WTC11 (cell line): ENCODE results near the gene FOXK1. TPM values are rescaled to one million over a fixed set of nuclear protein-coding genes. Genes with fewer than 3 reads are reported as not detected.
A peak's percentile ranks its signal among the peaks of the same experiment; 100 is the strongest.

Source experiments
- ATAC-seq: fragments of 200-7000 bp; cut with Tn5 transposase; 2 replicates; pipeline ENCODE4 v1.10.0; 2021; ENCODE audit warnings: mild to moderate bottlenecking, moderate library complexity
- CTCF ChIA-PET: fragments of 300-600 bp; sonication (Branson Sonifier 250); formaldehyde crosslinking; loops from one replicate; lab custom pipeline; 2021; ENCODE audit warnings: antibody characterized with exemption; lab: Charles Lee
- POLR2A ChIA-PET: fragments of 350-600 bp; sonication (Branson Sonifier 250); formaldehyde crosslinking; loops from one replicate; lab custom pipeline; 2021; ENCODE audit warnings: antibody characterized with exemption; lab: Charles Lee
- DNase-seq: peaks from one replicate; pipeline ENCODE4 v3.0.0; 2021; ENCODE audit warnings: low spot score
- H3K27ac Mint-ChIP-seq: 2 replicates; pipeline ENCODE4 v1.8.0; 2021; ENCODE audit warnings: mixed read lengths
- H3K27me3 Mint-ChIP-seq: 2 replicates; pipeline ENCODE4 v1.8.0; 2021; ENCODE audit warnings: low read depth, mild to moderate bottlenecking, moderate library complexity, mixed read lengths
- H3K36me3 Mint-ChIP-seq: 2 replicates; pipeline ENCODE4 v1.8.0; 2021; ENCODE audit warnings: mixed read lengths
- H3K4me1 Mint-ChIP-seq: 2 replicates; pipeline ENCODE4 v1.8.0; 2022; ENCODE audit warnings: mixed read lengths
- H3K4me3 Mint-ChIP-seq: 2 replicates; pipeline ENCODE4 v1.8.0; 2021; ENCODE audit warnings: mild to moderate bottlenecking, moderate library complexity, mixed read lengths
- H3K9me3 Mint-ChIP-seq: 2 replicates; pipeline ENCODE4 v1.8.0; 2021; ENCODE audit warnings: mixed read lengths
- ARID4B ChIP-seq: sonication (generic); formaldehyde crosslinking; IDR thresholded peaks from 2 replicates; pipeline ENCODE4 v1.8.0; 2023; ENCODE audit warnings: missing genetic modification reagents, mild to moderate bottlenecking, borderline replicate concordance
- FOXJ3 ChIP-seq: sonication (generic); formaldehyde crosslinking; IDR thresholded peaks from 2 replicates; pipeline ENCODE4 v1.9.0; 2021; ENCODE audit warnings: missing genetic modification reagents, mild to moderate bottlenecking, borderline replicate concordance
- FOXK1 ChIP-seq: sonication (generic); formaldehyde crosslinking; IDR thresholded peaks from 2 replicates; pipeline ENCODE4 v1.8.0; 2022; ENCODE audit warnings: mild to moderate bottlenecking, moderate library complexity, missing genetic modification reagents
- FOXP1 ChIP-seq: sonication (generic); formaldehyde crosslinking; IDR thresholded peaks from 2 replicates; pipeline ENCODE4 v1.8.0; 2022; ENCODE audit warnings: missing genetic modification reagents, mild to moderate bottlenecking, moderate library complexity, borderline replicate concordance
- IRF2 ChIP-seq: sonication (generic); formaldehyde crosslinking; IDR thresholded peaks from 2 replicates; pipeline ENCODE4 v1.8.0; 2022; ENCODE audit warnings: low read depth, missing genetic modification reagents, borderline replicate concordance
- JAZF1 ChIP-seq: fragments of 250-450 bp; sonication (Bioruptor Pico); IDR thresholded peaks from 2 replicates; pipeline ENCODE4 v1.9.0; 2021; ENCODE audit warnings: moderate library complexity, mild to moderate bottlenecking, inconsistent platforms
- KAT7 ChIP-seq: sonication (generic); formaldehyde crosslinking; IDR thresholded peaks from 2 replicates; pipeline ENCODE4 v1.8.1; 2023; ENCODE audit warnings: missing genetic modification reagents, mild to moderate bottlenecking, borderline replicate concordance
- MXD4 ChIP-seq: fragments of 250-450 bp; sonication (Bioruptor Pico); IDR thresholded peaks from 2 replicates; pipeline ENCODE4 v1.8.0; 2021; ENCODE audit warnings: mild to moderate bottlenecking, moderate library complexity, borderline replicate concordance
- NFE2L1 ChIP-seq: sonication (generic); formaldehyde crosslinking; IDR thresholded peaks from 2 replicates; pipeline ENCODE4 v1.8.1; 2023; ENCODE audit warnings: missing genetic modification reagents
- PRDM15 ChIP-seq: sonication (generic); formaldehyde crosslinking; IDR thresholded peaks from 2 replicates; pipeline ENCODE4 v1.8.0; 2022; ENCODE audit warnings: missing genetic modification reagents
- PRRX2 ChIP-seq: fragments of 250-450 bp; sonication (Bioruptor Pico); IDR thresholded peaks from 2 replicates; pipeline ENCODE4 v1.8.0; 2021; ENCODE audit warnings: mild to moderate bottlenecking
- RELA ChIP-seq: sonication (generic); formaldehyde crosslinking; IDR thresholded peaks from 2 replicates; pipeline ENCODE4 v1.8.1; 2022; ENCODE audit warnings: missing genetic modification reagents, mild to moderate bottlenecking, borderline replicate concordance
- USF1 ChIP-seq: sonication (generic); formaldehyde crosslinking; IDR thresholded peaks from 2 replicates; pipeline ENCODE4 v1.8.0; 2022; ENCODE audit warnings: mild to moderate bottlenecking, missing genetic modification reagents
- ZMAT4 ChIP-seq: fragments of 250-450 bp; sonication (Bioruptor Pico); IDR thresholded peaks from 2 replicates; pipeline ENCODE4 v1.9.0; 2021; ENCODE audit warnings: mild to moderate bottlenecking
- ZNF138 ChIP-seq: sonication (generic); formaldehyde crosslinking; conservative IDR thresholded peaks from 2 replicates; pipeline ENCODE4 v1.8.1; 2022; ENCODE audit warnings: mild to moderate bottlenecking, moderate library complexity, missing genetic modification reagents
- ZNF219 ChIP-seq: sonication (generic); formaldehyde crosslinking; IDR thresholded peaks from 2 replicates; pipeline ENCODE4 v1.8.0; 2023; ENCODE audit warnings: missing genetic modification reagents, mild to moderate bottlenecking, borderline replicate concordance
- ZNF263 ChIP-seq: sonication (generic); formaldehyde crosslinking; IDR thresholded peaks from 2 replicates; pipeline ENCODE4 v1.8.1; 2022; ENCODE audit warnings: low read depth, mild to moderate bottlenecking, moderate library complexity, missing genetic modification reagents
- ZNF423 ChIP-seq: fragments of 250-450 bp; sonication (Bioruptor Pico); IDR thresholded peaks from 2 replicates; pipeline ENCODE4 v2.1.2; 2022; ENCODE audit warnings: mild to moderate bottlenecking, moderate library complexity
- ZNF532 ChIP-seq: fragments of 250-450 bp; sonication (Bioruptor Pico); IDR thresholded peaks from 2 replicates; pipeline ENCODE4 v1.9.0; 2021; ENCODE audit warnings: mild to moderate bottlenecking, borderline replicate concordance
- ZNF671 ChIP-seq: fragments of 250-450 bp; sonication (Bioruptor Pico); IDR thresholded peaks from 2 replicates; pipeline ENCODE4 v1.8.0; 2021; ENCODE audit warnings: mild to moderate bottlenecking
- ZSCAN18 ChIP-seq: fragments of 250-450 bp; sonication (Bioruptor Pico); IDR thresholded peaks from 2 replicates; pipeline ENCODE4 v2.1.2; 2022; ENCODE audit warnings: mild to moderate bottlenecking, moderate library complexity
- total RNA-seq: library from RNA; stranded (reverse); gene quantifications from 3 replicates; pipeline ENCODE4 v1.2.3, GENCODE V29; 2021

Gene FOXK1
- total RNA-seq, 1 experiment from 2014 or later: 21.9 TPM

- no peaks in the 10 kb centered on the region for H3K9me3 Mint-ChIP-seq
- H3K4me3 Mint-ChIP-seq: peak overlapping the region; percentile 60
- H3K36me3 Mint-ChIP-seq: peaks cover 18% of the 10 kb centered on the region
- peak; percentile 93 for DNase-seq
- ATAC-seq: peak; percentile 97
- H3K4me1 Mint-ChIP-seq: peaks cover 24% of the 10 kb centered on the region
- ChIA-PET CTCF (interaction anchor here (1.0 to 1.5 kb wide), 3 partner anchors 10 to 48 kb away, joined by 3 to 6 read pairs (median 4); no protein-coding TSS in a partner anchor), POLR2A (interaction anchor here (0.6 to 1.6 kb wide), 4 partner anchors 15 to 260 kb away, joined by 3 to 8 read pairs (median 3); no protein-coding TSS in a partner anchor)
- H3K27ac Mint-ChIP-seq: no peak overlapping the region; the same call in 1 of the 2 replicates
- H3K27me3 Mint-ChIP-seq: peaks cover 58% of the 10 kb centered on the region
- TF ChIP-seq NFE2L1 (CRISPR knock-in tag): no peak
- TF ChIP-seq JAZF1 (CRISPR knock-in tag): no peak
- TF ChIP-seq IRF2 (CRISPR knock-in tag): no peak
- TF ChIP-seq USF1 (CRISPR knock-in tag): no peak
- TF ChIP-seq ARID4B (CRISPR knock-in tag): no peak
- no peak for TF ChIP-seq KAT7 (CRISPR knock-in tag)
- TF ChIP-seq ZNF219 (CRISPR knock-in tag): no peak
- 0 out of 2 replicates have a peak, but pooled peaks have one; percentile 37 for TF ChIP-seq FOXP1
- TF ChIP-seq ZSCAN18: no peak
- TF ChIP-seq RELA (CRISPR knock-in tag): no peak
- no peak; the same call in 1 of the 2 replicates for TF ChIP-seq PRDM15 (CRISPR knock-in tag)
- TF ChIP-seq ZNF263 (CRISPR knock-in tag): no peak
- TF ChIP-seq ZMAT4 (CRISPR knock-in tag): no peak
- TF ChIP-seq ZNF532 (CRISPR knock-in tag): no peak
- peak; percentile 88 for TF ChIP-seq FOXK1 (CRISPR knock-in tag)
- TF ChIP-seq FOXJ3 (CRISPR knock-in tag): no peak
- TF ChIP-seq ZNF423: 0 out of 2 replicates have a peak, but pooled peaks have one; percentile 30
- TF ChIP-seq ZNF671: no peak
- TF ChIP-seq MXD4 (CRISPR knock-in tag): no peak
- TF ChIP-seq PRRX2 (CRISPR knock-in tag): no peak
- no peak for TF ChIP-seq ZNF138 (CRISPR knock-in tag)
Observed at GRCh38 chr7:4744391-4745264, 62.5 kb downstream of the FOXK1 start.
